Middle frontal gyrus (tissue), 1 donor: ENCODE data around the gene SLC26A2.
"Not testable (repeated sequence)": the region's sequence is repeated elsewhere in the genome, so short reads cannot be mapped to it uniquely, and the experiment has no call there.

Experiments
- DNase-seq: peaks from one replicate; pipeline ENCODE4 v3.0.0-alpha.2; 2015; ENCODE audit warnings: low spot score; ENCODE audit errors: extremely low spot score

The SLC26A2 gene

GRCh38 chr5:150000990-150001659 is 40.6 kb downstream of the SLC26A2 start:
- DNase-seq = no peak

GRCh38 chr5:150001660-150002486 is 41.3 kb downstream of the SLC26A2 start:
- DNase-seq = no peak

- DNase-seq = no peak
Observed at GRCh38 chr5:150006318-150006717, 45.8 kb downstream of the SLC26A2 start.

GRCh38 chr5:150007050-150007449 is 46.5 kb downstream of the SLC26A2 start:
- no peak for DNase-seq

- DNase-seq = no peak
Observed at GRCh38 chr5:150009671-150010387, 49.3 kb downstream of the SLC26A2 start.

- no peak for DNase-seq
Observed at GRCh38 chr5:150013931-150014330, 53.4 kb downstream of the SLC26A2 start.

- DNase-seq = no peak
Observed at GRCh38 chr5:150014456-150014855, 53.9 kb downstream of the SLC26A2 start.

- no peak for DNase-seq
Observed at GRCh38 chr5:150015415-150015814, 54.9 kb downstream of the SLC26A2 start.

GRCh38 chr5:150016537-150016936 is 56.0 kb downstream of the SLC26A2 start:
- no peak for DNase-seq

- no peak for DNase-seq
Observed at GRCh38 chr5:150017226-150018005, 56.9 kb downstream of the SLC26A2 start.

GRCh38 chr5:150020249-150020648 is 59.7 kb downstream of the SLC26A2 start:
- no peak for DNase-seq

- DNase-seq = no peak
Observed at GRCh38 chr5:150021491-150022157, 61.1 kb downstream of the SLC26A2 start.

- no peak for DNase-seq
Observed at GRCh38 chr5:150022158-150022531, 61.6 kb downstream of the SLC26A2 start.

- DNase-seq = no peak
Observed at GRCh38 chr5:150022681-150023080, 62.1 kb downstream of the SLC26A2 start.

- DNase-seq = no peak
Observed at GRCh38 chr5:150023136-150023535, 62.6 kb downstream of the SLC26A2 start.

GRCh38 chr5:150024346-150024984 is 63.9 kb downstream of the SLC26A2 start:
- DNase-seq = no peak

- DNase-seq = no peak
Observed at GRCh38 chr5:150026682-150027172, 66.2 kb downstream of the SLC26A2 start.

- not testable (repeated sequence) for DNase-seq
Observed at GRCh38 chr5:150028047-150028446, 67.5 kb downstream of the SLC26A2 start.

GRCh38 chr5:150033334-150033733 is 72.8 kb downstream of the SLC26A2 start:
- DNase-seq = no peak

- DNase-seq = no peak
Observed at GRCh38 chr5:150034662-150035061, 74.1 kb downstream of the SLC26A2 start.
